Fibroblast of the aortic adventitia (primary cell): ENCODE measurements around the gene MGAT4C. TPM values are rescaled to one million over a fixed set of nuclear protein-coding genes. Genes with fewer than 3 reads are reported as not detected.
"Not testable (repeated sequence)": the region's sequence is repeated elsewhere in the genome, so short reads cannot be mapped to it uniquely, and the experiment has no call there.

Source experiments
- DNase-seq: peaks from one replicate; pipeline ENCODE4 v3.0.0-alpha.2; 2010; ENCODE audit warnings: low read depth
- H3K4me3 ChIP-seq: 2 replicates; pipeline ENCODE4 v1.5.1; 2011; ENCODE audit warnings: low read depth, mild to moderate bottlenecking, control low read depth, low read length, moderate library complexity
- CTCF ChIP-seq: IDR thresholded peaks from 2 replicates; pipeline ENCODE4 v1.5.1; 2011; ENCODE audit warnings: mild to moderate bottlenecking, low read length, control low read depth, inconsistent platforms; ENCODE audit not compliant: insufficient read depth
- total RNA-seq: library from RNA; depleted of rRNA; stranded (reverse); fragments of >200 nt; gene quantifications from 2 replicates; pipeline ENCODE4 v1.2.3, GENCODE V29; 2012; ENCODE audit warnings: low replicate concordance

Gene MGAT4C
- total RNA-seq, 1 donor = 0.09 TPM

GRCh38 chr12:86091681-86092080, 164.5 kb downstream of the MGAT4C start:
- no peak overlapping the region for H3K4me3 ChIP-seq
- no peak for DNase-seq
- TF ChIP-seq CTCF = no peak

- no peak for TF ChIP-seq CTCF
- H3K4me3 ChIP-seq = no peak overlapping the region
- no peak for DNase-seq
Measured at GRCh38 chr12:86081843-86082242, 174.3 kb downstream of the MGAT4C start.

GRCh38 chr12:86059052-86059451, 197.1 kb downstream of the MGAT4C start:
- H3K4me3 ChIP-seq, DNase-seq: not testable (repeated sequence)

- no peak for TF ChIP-seq CTCF
Measured at GRCh38 chr12:86057092-86057845, 198.9 kb downstream of the MGAT4C start.

GRCh38 chr12:86052921-86053320, 203.3 kb downstream of the MGAT4C start:
- H3K4me3 ChIP-seq = no peak overlapping the region
- no peak for DNase-seq
- no peak for TF ChIP-seq CTCF

More at GRCh38 chr12:86057092-86057845, 198.9 kb downstream of the MGAT4C start:
- no peak for DNase-seq
- H3K4me3 ChIP-seq = no peak overlapping the region

- no peak overlapping the region for H3K4me3 ChIP-seq
- no peak for DNase-seq
- TF ChIP-seq CTCF = no peak
Measured at GRCh38 chr12:86050010-86050409, 206.2 kb downstream of the MGAT4C start.

- DNase-seq = no peak
- H3K4me3 ChIP-seq = no peak overlapping the region
- TF ChIP-seq CTCF = no peak
Measured at GRCh38 chr12:86044396-86044795, 211.8 kb downstream of the MGAT4C start.
